NCI-H2029 treated with DMSO at 0.1 percent for 48 hours (cell line): ENCODE measurements around the gene BRINP3.
"Not testable (repeated sequence)": the region's sequence is repeated elsewhere in the genome, so short reads cannot be mapped to it uniquely, and the experiment has no call there.

Experiments
- DNase-seq: peaks from one replicate; lab custom pipeline; 2025; lab: John Stamatoyannopoulos, UW

The BRINP3 gene

DNA sequence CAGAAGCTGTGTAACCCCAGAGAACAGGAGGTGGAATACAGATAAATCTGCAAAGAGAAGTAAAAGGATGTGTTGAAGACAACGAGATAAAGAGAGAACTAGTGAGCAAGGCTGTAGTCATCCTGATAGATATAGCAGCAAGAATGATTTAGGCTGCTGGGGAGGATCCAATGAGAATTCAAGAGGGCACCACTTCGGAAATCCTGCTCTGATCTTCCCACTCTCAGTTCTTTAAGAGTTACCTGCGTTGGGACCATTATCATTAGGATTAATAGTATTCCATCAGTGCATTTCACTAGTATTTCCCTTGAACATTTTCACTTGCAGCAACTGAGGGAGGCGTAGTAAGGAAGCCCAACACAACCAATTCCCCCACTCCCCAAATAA is at the start of gene BRINP3:
Gene BRINP3, minus strand, starts transcription at position 103 of the 387 bp plus-strand sequence.
- no peak for DNase-seq

DNA sequence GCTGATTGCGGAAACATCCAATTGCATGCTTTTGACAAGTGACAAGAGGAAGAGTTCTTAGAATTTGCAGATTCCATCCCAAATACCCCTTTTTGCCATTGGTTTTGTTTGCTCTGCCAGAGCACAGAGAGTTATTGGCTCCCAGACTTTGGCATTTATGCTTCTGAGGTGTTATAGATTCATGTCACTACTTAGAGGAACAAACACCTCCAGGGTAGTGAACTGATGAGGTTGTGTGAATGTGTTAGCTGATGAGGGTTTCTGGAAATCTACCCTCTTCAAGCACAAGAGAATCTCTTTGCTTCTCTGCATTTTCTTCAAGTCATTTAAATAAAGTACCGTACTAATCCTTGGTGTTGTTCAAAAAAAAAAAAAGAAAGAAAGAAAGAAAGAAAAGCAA is 33.9 kb upstream of the BRINP3 start:
- no peak for DNase-seq

DNA sequence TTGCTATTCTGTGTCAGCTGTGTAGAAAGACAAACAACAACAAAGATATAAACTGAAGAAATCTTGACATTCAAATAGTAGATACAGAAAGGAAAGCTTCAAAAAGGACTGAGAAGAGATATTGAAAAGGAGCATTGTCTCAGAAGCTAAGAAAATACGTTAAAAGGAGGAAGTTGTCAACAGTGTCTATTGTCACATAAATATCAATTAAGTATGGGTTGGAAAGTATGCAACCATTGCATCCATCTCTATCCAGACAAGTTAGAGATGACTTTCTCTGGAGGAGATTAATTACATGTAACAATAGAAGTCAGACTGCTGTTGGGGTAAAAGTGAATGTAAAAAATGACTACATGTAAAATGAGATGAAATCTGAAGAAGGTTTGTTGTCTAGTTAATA is 29.7 kb upstream of the BRINP3 start:
- no peak for DNase-seq

DNA sequence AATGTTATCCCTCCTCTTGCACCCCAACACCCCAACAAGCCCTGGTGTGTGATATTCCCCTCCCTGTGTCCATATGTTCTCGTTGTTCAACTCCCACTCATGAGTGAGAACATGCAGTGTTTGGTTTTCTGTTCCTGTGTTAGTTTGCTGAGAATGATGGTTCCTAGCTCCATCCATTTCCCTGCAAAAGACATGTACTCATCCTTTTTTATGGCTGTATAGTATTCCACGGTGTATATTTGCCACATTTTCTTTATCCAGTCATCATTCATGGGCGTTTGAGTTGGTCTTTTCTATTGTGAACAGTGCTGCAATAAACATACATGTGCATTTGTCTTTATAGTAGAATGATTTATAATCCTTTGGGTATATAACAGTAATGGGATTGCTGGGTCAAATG is 26.9 kb upstream of the BRINP3 start:
- DNase-seq, result not testable (repeated sequence)

DNA sequence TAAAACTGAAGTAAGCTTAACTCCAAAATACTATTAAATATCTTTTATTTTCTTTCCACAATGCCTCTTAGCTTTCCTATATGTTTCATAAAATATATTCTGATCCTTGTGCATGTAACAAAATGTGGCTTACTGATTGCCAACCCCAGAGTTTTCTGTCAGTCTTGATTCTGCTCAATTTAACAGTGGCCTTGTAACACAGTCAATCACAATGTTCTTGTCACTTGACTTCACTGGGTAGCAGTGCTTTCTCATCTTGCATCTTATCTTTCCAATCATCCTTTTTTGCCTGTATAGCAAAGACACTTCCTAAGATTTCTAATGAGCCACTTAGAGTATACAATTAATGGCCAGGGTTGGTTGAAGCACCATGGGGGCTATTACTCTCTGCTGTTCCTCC is 19.9 kb upstream of the BRINP3 start:
- DNase-seq, result no peak

DNA sequence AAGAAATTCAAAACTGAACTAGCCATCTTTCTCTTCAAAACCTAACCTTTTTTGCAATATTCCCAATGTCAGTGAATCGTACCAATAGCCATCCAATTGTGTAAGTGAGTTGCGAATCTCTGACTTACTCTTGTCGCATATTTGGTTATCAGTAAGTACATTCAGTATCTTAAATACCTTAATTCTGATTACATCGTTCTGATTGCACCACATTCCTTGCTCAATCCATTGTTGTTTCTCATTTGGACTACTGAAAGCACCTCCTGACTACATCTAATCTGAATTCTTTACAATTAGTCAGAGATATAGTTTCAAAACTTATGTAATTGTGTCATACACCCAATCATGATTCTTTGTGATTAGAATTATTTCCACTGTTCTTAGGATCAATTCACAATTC is 16.8 kb upstream of the BRINP3 start:
- no peak for DNase-seq

DNA sequence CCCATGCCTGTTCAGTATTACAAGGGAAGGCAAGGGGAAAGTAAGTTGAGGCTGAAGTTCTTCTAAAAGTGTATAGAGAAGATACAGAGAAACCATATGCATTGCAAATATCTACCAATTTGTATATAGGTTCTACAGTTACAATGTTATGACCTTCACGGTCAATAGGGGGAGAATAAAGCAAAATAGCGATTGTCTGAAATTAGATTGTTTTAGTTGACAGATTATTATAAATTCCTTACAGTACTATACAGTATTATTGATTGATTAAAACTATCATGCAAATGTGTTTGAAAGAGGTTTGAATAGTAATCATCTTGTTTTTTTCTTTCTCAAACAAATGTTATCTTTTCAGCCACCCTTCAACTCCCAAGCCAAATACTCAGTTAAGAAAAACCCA is 13.7 kb upstream of the BRINP3 start:
- no peak for DNase-seq

DNA sequence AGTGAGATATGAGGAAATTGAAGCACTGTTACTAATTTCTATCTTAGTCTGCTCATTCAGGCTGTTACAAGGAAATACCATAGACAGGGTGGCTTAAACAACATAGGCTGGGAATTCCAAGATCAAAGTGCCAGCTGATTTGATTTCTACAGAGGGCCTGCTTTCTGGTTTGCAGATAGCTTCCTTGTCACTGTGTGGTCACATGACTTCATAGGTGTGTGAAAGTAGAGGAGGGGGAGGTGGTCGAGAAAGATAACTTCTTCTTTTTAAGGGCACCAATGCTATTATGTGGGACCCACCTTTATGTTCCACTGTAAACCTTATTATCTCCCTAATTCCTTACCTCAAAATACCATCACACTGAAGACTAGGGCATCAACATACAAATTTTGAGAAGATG is 6.4 kb upstream of the BRINP3 start:
- DNase-seq, result no peak

DNA sequence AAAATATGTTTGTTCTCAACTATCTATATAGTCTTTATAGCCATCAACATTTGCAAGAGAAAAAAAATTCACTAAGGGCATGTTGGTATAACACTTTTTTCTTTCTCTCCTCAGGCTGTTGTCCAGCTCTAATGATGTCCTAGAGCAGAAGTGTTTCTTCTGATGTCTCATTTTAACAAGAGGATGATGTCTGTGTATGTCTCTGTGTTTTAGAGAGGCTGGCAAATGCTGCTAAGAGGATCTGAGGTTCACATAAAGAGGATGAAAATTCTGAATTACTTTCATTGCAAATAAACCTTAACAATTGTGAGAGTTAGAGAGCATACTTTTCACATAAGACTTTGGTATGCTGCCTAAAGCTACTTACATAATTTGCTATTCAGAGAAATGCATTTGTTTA is 2.6 kb upstream of the BRINP3 start:
- DNase-seq, result no peak

DNA sequence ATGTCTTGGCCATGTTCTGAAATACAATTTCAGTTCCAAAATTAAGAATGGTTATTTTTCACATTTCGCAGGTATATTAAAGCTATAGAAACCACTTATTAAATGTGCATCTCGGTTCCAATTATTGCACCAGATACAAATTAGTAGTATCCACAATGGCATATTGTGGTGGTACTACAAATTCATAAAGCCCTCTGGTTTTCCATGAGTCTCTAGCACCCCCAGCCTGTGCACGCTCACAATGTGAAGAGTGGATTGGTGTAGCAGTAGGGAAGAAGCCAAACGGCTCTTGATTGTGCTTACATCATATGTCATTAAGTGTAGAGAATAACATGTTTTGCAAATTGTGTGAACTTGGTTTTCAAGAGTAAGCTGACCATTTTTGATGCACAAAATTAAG is 1.9 kb upstream of the BRINP3 start:
- no peak for DNase-seq

DNA sequence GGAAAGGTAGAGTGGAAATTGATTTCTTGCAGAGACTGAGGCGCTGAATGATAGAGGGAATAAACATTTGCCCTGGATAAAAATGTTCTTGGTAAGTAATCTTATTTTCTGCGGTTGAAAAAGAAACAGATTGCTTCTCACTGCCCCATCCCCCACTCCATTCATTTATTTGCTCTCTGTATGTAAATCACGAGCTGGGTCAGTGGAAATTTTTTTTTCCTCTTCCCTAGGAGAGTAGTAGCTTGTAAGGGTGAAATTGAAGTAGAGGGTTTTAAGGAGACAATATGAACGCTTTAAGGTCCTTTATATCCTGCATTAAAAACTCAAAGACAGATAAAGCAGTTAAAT is 1.4 kb upstream of the BRINP3 start:
- no peak for DNase-seq

DNA sequence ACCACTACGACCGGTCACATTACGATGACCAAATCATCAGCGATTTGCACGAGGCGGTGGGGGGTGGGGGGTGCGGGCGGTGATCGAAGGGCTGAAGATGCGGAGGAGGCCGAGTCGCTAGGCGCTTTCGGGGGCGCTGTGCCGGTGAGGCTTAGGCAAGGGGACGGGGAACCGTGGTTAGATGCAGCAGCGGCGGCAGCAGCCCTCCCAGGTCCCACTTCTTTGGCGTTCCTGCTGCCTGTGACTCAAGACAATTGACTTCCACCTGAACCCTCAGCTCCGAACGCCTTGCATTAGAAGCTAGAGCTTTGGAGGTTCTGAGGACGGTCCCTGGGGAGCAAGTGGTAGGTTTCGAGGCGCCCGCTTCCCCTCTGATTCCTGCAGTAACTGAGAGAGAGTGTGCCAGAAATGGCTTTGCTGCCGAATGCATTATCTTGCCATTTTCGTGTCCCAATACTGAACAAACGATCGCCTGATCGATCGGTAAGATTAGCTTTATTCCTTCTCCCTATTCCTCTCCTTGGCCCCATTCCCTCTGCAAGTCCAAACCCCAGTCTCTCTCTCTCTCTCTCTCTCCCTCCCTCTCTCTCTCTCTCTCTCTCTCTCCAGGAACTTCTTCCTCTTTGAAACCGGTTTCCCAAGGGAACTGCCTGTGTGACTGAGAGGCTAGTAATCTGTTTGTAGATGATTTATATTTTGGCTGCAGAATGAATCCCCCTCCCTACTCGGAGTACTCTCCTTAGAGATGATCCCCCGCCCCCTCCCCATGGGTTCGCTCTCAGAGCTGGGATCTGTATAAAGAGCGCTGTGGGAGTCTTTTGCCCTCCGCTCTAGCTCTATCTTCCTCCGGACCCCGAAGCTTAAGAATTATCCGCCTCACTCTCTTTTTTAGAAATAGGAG is 735 bp upstream of the BRINP3 start:
- DNase-seq, result peak; percentile 2

DNA sequence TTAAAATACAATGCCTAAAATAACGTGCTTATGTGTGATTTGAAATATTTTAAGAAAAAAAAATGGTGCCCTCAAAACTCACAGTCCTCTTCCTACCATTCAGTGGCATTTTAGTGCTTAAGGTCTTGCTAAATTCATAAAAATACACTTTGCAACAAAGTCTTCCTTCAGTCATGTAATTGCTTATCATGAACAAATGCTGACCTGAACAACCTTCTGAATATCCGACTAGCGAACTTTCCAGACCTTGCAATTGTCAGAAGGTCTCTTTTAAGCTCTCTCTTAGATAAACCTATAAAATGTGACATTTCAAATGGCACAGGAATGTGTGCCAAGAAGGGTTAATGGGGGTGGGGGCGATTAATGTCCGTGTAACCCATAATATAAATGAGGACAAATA is 858 bp downstream of the BRINP3 start:
- DNase-seq, result no peak

DNA sequence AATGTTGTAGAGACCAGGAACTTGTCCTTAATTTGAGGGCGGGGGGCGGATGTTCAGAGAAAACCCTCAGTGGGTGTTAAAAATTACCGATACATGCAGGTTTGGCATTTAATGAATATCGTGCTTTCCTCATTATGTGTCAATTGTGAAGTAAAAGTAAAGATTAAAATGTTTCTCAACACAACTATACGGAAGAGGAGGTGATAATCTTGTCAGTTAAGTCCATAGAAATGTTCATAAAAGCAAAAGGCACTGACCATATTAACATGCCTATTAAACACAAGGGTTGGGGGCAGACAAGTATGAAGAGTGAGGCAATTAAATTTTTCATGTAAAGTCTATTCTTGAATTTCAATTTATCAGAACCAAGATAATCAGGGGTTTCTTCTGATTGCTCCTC is 1.3 kb downstream of the BRINP3 start:
- no peak for DNase-seq

DNA sequence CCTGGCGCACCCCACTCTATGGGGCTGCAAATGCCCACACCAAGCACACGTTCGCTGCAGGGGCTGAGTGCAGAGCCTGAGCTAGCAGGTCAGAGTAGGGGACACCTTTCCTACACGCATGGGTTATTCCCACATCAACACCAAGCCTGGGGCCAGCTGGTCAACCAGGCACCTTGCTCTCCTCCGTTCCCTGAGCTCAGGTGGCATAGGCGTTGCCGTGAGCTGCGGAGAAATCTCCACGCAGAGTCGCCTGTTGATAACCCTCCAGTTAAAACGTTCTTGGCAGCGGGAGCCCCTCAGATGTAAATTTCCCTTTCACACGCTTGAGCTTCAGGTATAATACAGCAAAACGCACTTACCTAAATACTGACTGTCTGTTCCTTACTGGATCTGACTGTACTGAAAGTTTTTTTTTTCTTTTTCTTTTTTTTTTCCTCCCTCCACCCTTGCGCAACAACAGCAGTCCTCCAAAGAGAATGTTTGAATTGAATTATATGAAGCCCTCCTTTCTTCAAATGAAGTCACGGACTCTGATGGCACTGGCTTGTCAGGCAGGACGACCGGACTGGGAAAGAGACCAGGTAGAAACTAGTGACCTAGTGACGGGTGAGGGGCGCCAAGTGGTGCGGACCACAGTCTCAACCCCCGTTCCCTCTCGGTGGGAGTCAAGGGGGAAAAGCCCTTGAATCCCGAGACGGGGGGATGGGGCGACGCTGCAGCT is 2.1 kb downstream of the BRINP3 start:
- DNase-seq, result no peak

DNA sequence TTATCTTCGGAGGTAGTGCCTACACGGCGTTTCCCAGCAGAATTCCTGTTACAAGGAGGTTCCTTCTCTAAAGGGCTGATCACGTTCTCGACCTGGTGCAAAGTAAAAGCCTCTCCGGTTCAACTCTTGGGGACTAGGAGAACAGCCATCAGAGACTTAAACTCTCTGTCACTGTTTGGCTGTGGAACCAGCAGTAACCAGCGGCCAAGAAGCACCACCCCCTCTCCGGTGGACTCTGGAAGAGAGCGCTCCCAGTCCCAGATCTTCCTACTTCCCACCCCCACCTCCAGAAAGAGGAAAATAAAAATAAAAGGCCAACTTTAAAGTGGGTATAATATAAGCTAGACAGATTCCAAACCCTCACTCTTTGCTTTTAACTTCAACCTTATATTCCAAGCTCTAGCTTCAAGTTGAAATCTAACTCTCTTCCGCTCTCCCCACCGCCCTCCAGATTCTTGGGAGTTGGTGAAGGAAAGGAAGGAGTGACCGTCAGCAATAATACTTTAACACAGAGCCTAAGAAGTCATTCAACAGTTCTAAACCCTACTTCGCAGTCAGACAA is 2.9 kb downstream of the BRINP3 start:
- DNase-seq, result no peak

DNA sequence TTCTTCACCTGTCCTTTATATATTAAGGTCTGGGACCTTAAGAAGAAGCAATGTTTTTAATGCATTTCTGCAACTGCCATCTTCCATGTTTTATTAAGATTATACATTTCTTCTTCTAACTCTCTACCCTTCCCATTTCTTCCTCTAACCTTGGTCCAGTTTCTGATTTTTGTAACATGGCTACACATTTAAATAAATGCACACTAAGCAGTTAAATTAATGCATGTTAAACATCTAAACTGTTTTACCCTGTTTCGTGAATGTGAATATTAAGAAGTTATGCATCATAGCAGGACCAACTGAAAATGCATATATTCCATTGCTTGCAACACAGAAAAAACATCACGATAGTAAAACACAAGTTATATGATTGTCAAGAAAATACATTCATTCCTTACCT is 3.7 kb downstream of the BRINP3 start:
- no peak for DNase-seq

DNA sequence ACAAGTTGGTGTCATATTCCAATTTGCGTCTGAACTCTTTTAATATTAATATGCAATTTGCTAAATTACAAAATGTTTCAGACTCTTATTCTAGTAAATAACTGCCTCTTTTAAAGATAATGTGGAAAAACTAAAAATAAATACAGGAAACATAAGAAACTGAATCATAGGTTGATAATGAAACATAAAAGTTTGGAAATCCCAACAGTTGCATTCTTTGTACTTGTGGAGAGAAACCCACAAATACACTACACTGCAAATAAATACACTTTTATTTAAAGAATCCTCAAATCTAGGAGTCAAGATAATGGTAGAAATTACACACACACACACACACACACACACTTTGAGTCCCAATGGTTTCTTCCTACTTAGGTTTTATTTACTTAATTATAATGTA is 5.2 kb downstream of the BRINP3 start:
- no peak for DNase-seq

DNA sequence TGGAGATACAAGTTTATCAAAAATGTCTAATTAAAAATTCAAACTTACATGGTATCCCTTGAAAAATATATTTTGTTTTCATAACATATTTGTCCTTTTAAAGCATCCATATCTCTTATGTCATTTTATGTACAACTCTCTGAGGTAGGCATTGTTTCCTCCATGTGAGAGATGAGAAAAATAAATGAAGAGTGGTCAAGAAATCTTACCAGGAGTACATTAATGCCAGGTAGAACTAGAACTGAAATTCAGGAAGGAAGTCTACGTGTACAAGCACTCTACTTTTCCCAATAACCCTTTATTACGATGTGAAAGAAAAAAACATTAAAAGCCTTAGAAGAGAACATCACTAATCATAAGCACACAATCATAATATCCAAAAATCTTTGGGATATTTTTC is 5.6 kb downstream of the BRINP3 start:
- no peak for DNase-seq

DNA sequence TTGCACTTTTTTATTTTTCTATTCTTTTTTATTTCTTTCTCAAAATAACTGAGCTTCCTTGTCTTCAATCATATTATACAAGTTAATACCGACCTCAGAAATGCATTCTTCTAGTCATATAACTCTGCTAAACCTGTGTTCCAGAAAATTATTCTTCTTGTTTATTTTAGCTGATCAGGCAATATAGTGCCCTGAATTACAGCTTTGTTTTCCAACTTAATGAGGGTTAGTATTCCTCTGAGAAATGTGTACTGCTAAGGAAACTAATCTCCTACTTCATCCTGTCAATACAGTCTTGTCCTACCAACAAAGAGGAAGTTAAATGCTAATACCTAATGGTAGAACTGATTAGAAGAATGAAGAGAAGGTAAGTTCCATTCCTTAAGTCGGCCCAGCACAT is 13.0 kb downstream of the BRINP3 start:
- no peak for DNase-seq

DNA sequence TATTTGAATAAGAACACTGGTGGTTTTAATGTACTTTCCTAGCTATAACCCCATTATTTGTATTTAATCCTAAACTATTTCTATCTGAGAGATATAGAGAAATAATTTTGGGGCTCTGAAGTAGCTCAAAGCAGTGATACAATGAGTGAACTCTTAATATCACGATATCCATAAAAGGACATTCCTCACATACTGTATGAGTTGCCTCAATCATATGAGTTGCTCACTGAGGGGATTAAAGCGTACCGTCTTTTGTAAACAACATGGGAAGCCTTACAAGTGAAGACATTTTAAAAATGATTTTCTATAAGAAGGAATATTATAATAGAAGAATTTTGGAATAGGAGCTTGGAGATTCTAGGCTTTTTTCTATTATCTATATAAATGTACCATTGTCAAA is 21.5 kb downstream of the BRINP3 start:
- no peak for DNase-seq

DNA sequence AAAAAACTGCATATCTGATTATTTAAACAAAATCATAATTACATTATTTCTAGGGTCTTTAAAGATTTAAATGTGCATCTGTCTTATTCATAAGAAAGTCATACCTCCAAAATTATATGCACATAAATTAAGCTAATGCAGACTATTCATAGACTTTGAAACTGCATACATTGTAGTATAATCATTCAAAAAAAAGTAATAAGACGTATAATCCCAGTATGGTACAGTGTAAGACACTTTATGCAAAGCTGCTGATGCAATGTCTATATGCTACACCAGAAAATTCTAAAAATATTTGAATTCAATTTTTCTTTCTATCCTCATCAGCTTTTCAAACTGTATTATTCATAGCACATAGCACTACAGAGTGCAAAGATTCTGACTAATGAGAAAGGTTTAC is 22.0 kb downstream of the BRINP3 start:
- DNase-seq, result no peak

DNA sequence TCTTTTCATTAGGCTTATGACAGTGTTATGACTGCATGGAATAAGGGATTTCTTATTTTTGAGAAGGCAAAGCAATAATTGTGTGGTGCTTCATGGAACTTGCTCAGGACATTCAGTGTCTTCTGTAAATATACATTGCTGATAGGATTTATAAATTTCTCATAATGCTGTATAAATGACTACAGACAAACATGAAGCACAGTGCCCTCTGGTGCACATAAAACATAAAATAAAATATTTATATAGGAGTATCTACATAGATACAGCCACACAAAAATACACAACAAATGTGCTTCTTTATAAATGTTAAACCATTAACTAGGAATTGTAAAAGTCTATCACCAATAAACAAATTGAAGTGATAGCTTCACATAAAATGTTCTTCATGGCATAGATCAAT is 24.1 kb downstream of the BRINP3 start:
- DNase-seq, result no peak
